D721Med (cell line): ENCODE data around the gene POTEF.
"Not testable (repeated sequence)": the region's sequence is repeated elsewhere in the genome, so short reads cannot be mapped to it uniquely, and the experiment has no call there.

Source experiments
- DNase-seq: peaks from one replicate; pipeline ENCODE4 v3.0.0; 2011; ENCODE audit warnings: low spot score; ENCODE audit not compliant: insufficient read length
- FAIRE-seq: peaks from 2 replicates; lab custom pipeline; 2011; peaks lifted over from hg19 to GRCh38; lab: Jason Lieb, UNC
- TF ChIP-seq, protein P1 (sequence below): IDR thresholded peaks from 2 replicates; pipeline ENCODE4 v1.5.1; 2012; ENCODE audit warnings: mild to moderate bottlenecking, control low read depth; ENCODE audit not compliant: insufficient read depth; ENCODE audit errors: missing control alignments

Gene POTEF

GRCh38 chr2:130158631-130159030, 29.6 kb upstream of the POTEF start:
- TF ChIP-seq, protein P1, sequence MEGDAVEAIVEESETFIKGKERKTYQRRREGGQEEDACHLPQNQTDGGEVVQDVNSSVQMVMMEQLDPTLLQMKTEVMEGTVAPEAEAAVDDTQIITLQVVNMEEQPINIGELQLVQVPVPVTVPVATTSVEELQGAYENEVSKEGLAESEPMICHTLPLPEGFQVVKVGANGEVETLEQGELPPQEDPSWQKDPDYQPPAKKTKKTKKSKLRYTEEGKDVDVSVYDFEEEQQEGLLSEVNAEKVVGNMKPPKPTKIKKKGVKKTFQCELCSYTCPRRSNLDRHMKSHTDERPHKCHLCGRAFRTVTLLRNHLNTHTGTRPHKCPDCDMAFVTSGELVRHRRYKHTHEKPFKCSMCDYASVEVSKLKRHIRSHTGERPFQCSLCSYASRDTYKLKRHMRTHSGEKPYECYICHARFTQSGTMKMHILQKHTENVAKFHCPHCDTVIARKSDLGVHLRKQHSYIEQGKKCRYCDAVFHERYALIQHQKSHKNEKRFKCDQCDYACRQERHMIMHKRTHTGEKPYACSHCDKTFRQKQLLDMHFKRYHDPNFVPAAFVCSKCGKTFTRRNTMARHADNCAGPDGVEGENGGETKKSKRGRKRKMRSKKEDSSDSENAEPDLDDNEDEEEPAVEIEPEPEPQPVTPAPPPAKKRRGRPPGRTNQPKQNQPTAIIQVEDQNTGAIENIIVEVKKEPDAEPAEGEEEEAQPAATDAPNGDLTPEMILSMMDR: no peak
- FAIRE-seq: no peak
- DNase-seq: no peak

DNA sequence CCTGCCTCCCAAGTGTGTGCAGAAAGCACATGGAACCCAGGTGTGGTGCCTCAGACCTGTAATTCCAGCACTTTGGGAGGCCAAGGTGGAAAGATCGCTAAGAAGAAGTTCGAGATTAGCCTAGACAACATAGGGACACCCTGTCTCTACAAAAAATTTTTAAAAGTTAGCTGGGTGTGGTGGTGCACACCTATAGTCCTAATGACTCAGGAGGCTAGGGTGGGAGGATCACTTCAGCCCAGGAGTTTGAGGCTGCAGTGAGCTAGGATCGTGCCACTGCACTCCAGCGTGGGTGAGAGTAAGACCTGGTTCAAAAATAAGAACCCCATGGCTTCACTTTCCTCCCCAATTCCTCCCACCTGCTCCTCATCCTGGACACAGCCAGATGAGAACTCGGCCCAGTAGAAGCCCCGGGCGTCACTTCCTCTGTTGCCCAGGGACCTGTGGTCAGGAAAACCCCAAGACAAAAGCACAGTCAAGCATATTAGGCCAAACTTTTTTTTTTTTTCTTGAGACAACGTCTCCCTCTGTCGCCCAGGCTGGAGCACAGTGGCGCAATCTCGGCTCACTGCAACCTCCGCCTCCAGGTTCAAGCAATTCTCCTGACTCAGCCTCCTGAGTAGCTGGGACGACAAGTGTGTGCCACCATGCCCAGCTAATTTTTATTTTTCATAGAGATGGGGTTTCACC, 28.9 kb upstream of the POTEF start:
- FAIRE-seq, DNase-seq: not testable (repeated sequence)

DNA sequence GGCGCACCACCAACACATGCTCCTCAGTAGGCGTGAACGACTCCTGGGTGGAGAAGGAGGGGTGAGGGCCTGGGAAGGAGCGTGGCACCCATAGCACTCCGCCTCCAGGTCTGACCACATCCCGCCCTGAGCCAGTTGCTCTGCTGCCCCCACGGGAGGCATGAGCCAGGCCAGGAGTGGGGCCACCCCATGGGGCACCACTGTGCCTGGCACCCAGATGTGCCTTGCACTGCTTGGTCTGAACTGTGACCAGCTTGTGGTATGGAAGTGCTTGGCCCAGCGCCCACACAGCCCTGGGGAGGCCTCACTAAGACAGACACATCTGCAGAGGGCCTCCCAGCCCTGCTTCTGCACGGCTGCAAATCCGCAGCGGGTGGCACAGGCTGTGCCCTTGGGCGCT, 28.3 kb upstream of the POTEF start:
- not testable (repeated sequence) for DNase-seq, FAIRE-seq

DNA sequence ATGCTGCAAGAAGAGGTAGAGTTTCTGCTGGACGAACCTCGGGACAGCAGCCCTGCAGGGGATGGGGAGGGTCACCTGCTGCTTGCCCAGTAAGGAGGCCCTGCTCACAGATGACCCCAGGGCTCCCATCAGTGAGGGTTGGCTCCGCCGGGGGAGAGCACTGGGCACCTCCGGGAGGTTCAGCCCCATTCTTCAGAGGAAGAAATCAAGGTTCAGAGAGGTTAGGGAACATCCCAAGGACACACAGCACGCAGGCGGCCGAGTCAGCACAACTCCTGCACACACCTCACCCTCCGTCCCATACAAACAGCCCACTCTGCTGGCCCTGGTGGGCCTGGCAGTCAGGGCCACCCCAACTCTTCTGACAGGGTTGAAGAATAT, 27.6 kb upstream of the POTEF start:
- FAIRE-seq: no peak
- TF ChIP-seq, protein P1: no peak
- DNase-seq: no peak

DNA sequence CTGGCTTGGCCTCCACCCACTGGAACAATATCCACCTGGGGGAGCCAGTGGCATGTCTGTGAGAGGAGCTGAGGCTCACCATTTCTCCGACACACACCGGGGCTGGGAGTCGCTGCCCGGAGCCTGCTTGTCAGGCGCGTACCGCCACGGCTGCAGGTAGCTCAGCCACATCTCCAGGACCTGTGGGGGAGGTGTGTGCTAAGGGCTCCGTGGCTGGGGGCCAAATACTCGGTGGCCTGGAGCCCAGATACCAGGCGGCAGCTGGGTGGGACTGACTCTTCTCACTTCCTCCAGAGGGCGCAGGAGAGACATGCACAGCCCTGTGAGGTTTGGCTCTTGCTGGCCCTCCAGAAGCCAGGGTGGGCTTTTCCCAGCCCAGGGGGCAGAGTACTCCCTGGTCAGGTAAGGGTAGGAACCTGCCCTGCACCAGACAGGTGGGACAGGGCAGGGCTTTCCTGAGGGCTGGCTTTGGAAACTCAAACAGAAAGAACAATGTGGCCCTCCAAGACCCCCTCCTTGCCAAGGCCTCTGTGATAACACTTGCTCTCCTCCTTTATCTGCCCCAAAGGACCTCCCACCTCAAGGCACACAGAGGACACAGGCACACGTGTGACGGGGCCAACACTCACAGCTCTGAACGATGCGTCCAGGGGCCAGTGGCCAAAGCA, 27.1 kb upstream of the POTEF start:
- FAIRE-seq, DNase-seq: not testable (repeated sequence)
- TF ChIP-seq, protein P1: peak; percentile 55

GRCh38 chr2:130154773-130155765, 26.0 kb upstream of the POTEF start:
- FAIRE-seq: no peak
- TF ChIP-seq, protein P1: no peak
- DNase-seq: no peak

DNA sequence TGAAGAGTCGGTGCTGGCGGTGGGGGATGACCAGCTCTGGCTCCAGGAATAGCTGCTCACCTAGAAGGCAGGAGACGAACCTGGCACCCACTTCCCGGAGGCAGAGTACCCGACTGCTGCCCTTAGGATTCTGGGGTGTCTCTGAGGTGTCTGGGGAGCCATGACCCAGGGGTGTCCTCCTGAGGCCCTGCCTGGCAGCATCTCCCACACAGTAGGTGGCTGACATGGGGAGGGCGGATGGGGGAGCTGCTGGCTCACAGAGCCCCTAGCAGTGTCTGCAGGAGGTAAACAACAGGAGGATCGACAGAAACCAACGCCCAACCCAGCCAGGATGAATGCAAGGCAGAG, 25.4 kb upstream of the POTEF start:
- FAIRE-seq, DNase-seq: not testable (repeated sequence)

DNA sequence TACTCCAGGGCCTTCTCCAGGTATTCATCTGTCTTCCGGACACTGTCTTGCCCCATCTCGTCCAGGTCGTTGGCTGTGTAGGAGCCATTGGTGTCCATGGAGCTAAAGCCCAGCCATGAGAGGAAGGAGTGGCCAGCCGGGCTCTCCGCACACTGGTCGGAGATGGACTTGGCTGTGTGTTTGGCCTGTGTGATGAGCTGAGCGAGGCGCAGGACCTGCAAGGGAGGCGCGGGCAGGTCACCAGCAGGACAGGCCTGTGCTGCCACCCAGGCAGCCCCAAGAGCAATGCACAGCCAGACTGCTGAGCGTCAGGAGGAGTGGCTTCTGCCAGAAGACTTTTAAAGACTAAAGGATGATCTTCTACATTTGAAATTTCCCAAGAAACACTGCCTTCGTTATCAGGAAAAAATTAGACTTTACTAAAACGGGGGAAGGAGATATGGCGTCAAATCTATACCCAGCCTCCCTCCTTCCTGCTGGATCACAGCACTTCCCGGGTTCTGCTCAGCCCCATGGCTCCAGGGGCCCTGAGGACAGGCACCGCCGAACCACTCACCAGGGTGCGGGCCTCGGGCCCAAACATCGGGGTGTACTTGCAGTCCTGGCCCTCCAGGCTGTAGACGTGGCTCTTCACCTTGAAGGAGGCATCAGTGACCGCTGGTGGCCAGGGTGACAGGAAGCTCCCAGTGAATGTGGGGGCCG, 24.9 kb upstream of the POTEF start:
- not testable (repeated sequence) for FAIRE-seq, DNase-seq
